Upper lobe of left lung (tissue), 4 donors: ENCODE measurements around the gene CDK11A.

Experiments
- EP300 ChIP-seq, 4 donors: sonication (generic); formaldehyde crosslinking; IDR thresholded peaks; one replicate each; pipeline ENCODE4 v1.5.1; 2017; ENCODE audit warnings: antibody characterized with exemption in 4 of 4, control low read depth in 2 of 4
- POLR2A ChIP-seq, 4 donors: fragments of 450-650 bp; IDR thresholded peaks; one replicate each; pipeline ENCODE4 v1.5.1; 2016 to 2017; ENCODE audit warnings: antibody characterized with exemption in 4 of 4, mild to moderate bottlenecking in 2 of 4
- POLR2AphosphoS5 ChIP-seq, 2 donors: sonication (generic); formaldehyde crosslinking; IDR thresholded peaks; one replicate each; pipeline ENCODE4 v1.5.1; 2017; ENCODE audit warnings: antibody characterized with exemption in 2 of 2
- TF ChIP-seq, protein P1 (sequence below), 6 experiments: fragments of 450-650 bp in 4 of 6; fragments of 200-600 bp in 2 of 6; sonication (generic) in 2 of 6; IDR thresholded peaks; one replicate each; pipeline ENCODE4 v1.5.1; 2016 to 2019; ENCODE audit warnings: antibody characterized with exemption in 6 of 6

DNA sequence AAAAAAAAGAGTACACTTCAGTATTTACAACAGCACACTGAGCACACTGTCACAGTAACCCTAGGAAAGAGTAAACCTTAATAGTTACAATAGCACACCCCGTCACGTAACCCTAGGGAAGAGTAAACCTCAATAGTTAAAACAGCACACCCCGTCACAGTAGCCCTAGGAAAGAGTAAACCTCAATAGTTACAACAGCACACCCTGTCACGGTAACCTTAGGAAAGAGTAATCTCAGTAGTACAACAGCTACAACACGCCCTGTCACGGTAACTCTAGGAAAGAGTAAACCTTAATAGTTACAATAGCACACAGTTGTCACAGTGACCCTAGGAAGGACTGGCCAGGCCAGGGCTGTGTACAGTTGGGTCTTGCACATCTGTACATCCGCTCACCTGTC is 3.0 kb downstream of the CDK11A start:
- TF ChIP-seq, protein P1, sequence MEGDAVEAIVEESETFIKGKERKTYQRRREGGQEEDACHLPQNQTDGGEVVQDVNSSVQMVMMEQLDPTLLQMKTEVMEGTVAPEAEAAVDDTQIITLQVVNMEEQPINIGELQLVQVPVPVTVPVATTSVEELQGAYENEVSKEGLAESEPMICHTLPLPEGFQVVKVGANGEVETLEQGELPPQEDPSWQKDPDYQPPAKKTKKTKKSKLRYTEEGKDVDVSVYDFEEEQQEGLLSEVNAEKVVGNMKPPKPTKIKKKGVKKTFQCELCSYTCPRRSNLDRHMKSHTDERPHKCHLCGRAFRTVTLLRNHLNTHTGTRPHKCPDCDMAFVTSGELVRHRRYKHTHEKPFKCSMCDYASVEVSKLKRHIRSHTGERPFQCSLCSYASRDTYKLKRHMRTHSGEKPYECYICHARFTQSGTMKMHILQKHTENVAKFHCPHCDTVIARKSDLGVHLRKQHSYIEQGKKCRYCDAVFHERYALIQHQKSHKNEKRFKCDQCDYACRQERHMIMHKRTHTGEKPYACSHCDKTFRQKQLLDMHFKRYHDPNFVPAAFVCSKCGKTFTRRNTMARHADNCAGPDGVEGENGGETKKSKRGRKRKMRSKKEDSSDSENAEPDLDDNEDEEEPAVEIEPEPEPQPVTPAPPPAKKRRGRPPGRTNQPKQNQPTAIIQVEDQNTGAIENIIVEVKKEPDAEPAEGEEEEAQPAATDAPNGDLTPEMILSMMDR (IDR thresholded peaks at IDR 0.05) = no peak
- no peak for TF ChIP-seq POLR2A (IDR thresholded peaks at IDR 0.05)
- TF ChIP-seq EP300 (IDR thresholded peaks at IDR 0.05) = no peak
- TF ChIP-seq POLR2AphosphoS5 (IDR thresholded peaks at IDR 0.05) = no peak
